Keratinocyte (primary cell): ENCODE data around the gene UMODL1. TPM values are rescaled to one million over a fixed set of nuclear protein-coding genes. Genes with fewer than 3 reads are reported as not detected.

Experiments
- DNase-seq: peaks from one replicate; pipeline ENCODE4 v3.0.0-alpha.2; 2011; ENCODE audit warnings: low read depth, missing footprints, low spot score
- FAIRE-seq: peaks from 2 replicates; lab custom pipeline; 2011; peaks lifted over from hg19 to GRCh38; lab: Jason Lieb, UNC
- H2AFZ ChIP-seq: 2 replicates; pipeline ENCODE4 v1.6.0; 2012; ENCODE audit warnings: low read length, control low read depth, inconsistent platforms; ENCODE audit not compliant: control insufficient read depth
- H3K27ac ChIP-seq: 2 replicates; pipeline ENCODE4 v1.5.1; 2011; ENCODE audit warnings: low read length; ENCODE audit not compliant: control insufficient read depth, insufficient read depth
- H3K27me3 ChIP-seq: 3 replicates; pipeline ENCODE4 v1.6.0; 2011; ENCODE audit warnings: low read length; ENCODE audit not compliant: control insufficient read depth, insufficient read depth; ENCODE audit errors: extremely low read depth
- H3K36me3 ChIP-seq, 2 experiments: 2 replicates in 1 of 2; 3 replicates in 1 of 2; pipeline ENCODE4 v1.5.1; 2011; ENCODE audit warnings: low read length in 2 of 2, mild to moderate bottlenecking in 1 of 2; ENCODE audit not compliant: control insufficient read depth in 2 of 2, insufficient read depth in 2 of 2; ENCODE audit errors: extremely low read depth in 1 of 2
- H3K4me1 ChIP-seq: 3 replicates; pipeline ENCODE4 v1.5.1; 2011; ENCODE audit warnings: low read length; ENCODE audit not compliant: control insufficient read depth, insufficient read depth; ENCODE audit errors: extremely low read depth
- H3K4me2 ChIP-seq: 3 replicates; pipeline ENCODE4 v1.6.0; 2011; ENCODE audit warnings: low read depth, low read length; ENCODE audit not compliant: control insufficient read depth, insufficient read depth; ENCODE audit errors: extremely low read depth
- H3K4me3 ChIP-seq, 3 experiments: fragments of 200-600 bp in 1 of 3; sonication (generic) in 1 of 3; 2 replicates in 2 of 3; 3 replicates in 1 of 3; pipeline ENCODE4 v1.5.1; 2011 to 2016; ENCODE audit warnings: low read length in 3 of 3, mild to moderate bottlenecking in 3 of 3, control low read depth in 2 of 3, inconsistent platforms in 1 of 3, low read depth in 1 of 3, mixed read lengths in 1 of 3, mixed run types in 1 of 3, moderate library complexity in 1 of 3; ENCODE audit not compliant: control insufficient read depth in 2 of 3, insufficient read depth in 2 of 3; ENCODE audit errors: extremely low read depth in 1 of 3
- H3K79me2 ChIP-seq: 2 replicates; pipeline ENCODE4 v1.6.0; 2012; ENCODE audit warnings: low read length; ENCODE audit not compliant: control insufficient read depth, insufficient read depth
- H3K9ac ChIP-seq: 3 replicates; pipeline ENCODE4 v1.6.0; 2011; ENCODE audit warnings: low read length; ENCODE audit not compliant: control insufficient read depth, insufficient read depth; ENCODE audit errors: extremely low read depth
- H3K9me1 ChIP-seq: 3 replicates; pipeline ENCODE4 v1.6.0; 2011; ENCODE audit warnings: low read length; ENCODE audit not compliant: control insufficient read depth, insufficient read depth; ENCODE audit errors: extremely low read depth
- H3K9me3 ChIP-seq: 2 replicates; pipeline ENCODE4 v1.5.1; 2012; ENCODE audit warnings: low read depth, low read length; ENCODE audit not compliant: control insufficient read depth
- H4K20me1 ChIP-seq: 3 replicates; pipeline ENCODE4 v1.6.0; 2011; ENCODE audit warnings: low read length; ENCODE audit not compliant: control insufficient read depth, insufficient read depth; ENCODE audit errors: extremely low read depth
- CTCF ChIP-seq, 3 experiments: IDR thresholded peaks in 1 of 3; conservative IDR thresholded peaks in 1 of 3; optimal IDR thresholded peaks in 1 of 3; 2 replicates in 2 of 3; 3 replicates in 1 of 3; pipeline versions ENCODE3 to v1.5.1; 2011; ENCODE audit warnings: low read length in 3 of 3, mild to moderate bottlenecking in 3 of 3, moderate library complexity in 2 of 3, control low read depth in 1 of 3, inconsistent platforms in 1 of 3; ENCODE audit not compliant: insufficient read depth in 2 of 3; ENCODE audit errors: extremely low read depth in 1 of 3
- EZH2 ChIP-seq: IDR thresholded peaks from one replicate; pipeline ENCODE4 v1.6.1; 2012; ENCODE audit warnings: inconsistent platforms, mild to moderate bottlenecking, low read length, moderate library complexity
- dilution Hi-C: fragments of 300-500 bp; cut with MboI; formaldehyde crosslinking; loops from one replicate; pipeline ENCODE4 v1.7.0; 2020; ENCODE audit warnings: low sequenced_read_pairs; ENCODE audit not compliant: extremely low pct_ligation_motif_present
- polyA plus RNA-seq, 5 experiments: library from polyadenylated mRNA; depleted of rRNA in 3 of 5; stranded (reverse) in 3 of 5; stranded (forward) in 1 of 5; unstranded in 1 of 5; fragments of >200 nt; gene quantifications; 1 replicate in 1 of 5; 2 replicates in 3 of 5; 3 replicates in 1 of 5; pipeline versions ENCODE4 v1.2.1 to v1.2.3, GENCODE V29; 2011 to 2012; ENCODE audit warnings: missing spikeins in 2 of 5, low read depth in 1 of 5, low replicate concordance in 1 of 5

The UMODL1 gene
- polyA plus RNA-seq, 1 donor (not counting 4 experiments of a cell fraction or from before 2014, with no cell fraction given) = 0.03 TPM

GRCh38 chr21:42189860-42190485, 118.9 kb downstream of the UMODL1 start:
- dilution Hi-C loops = no loop called here
- DNase-seq (no peak), FAIRE-seq (no peak)
- Histone ChIP-seq H3K9me3 (no peaks in the 10 kb centered on the region), H3K9me1 (no peaks in the 10 kb centered on the region), H3K9ac (no peak overlapping the region), H3K4me3 (no peak overlapping the region), H4K20me1 (no peaks in the 10 kb centered on the region), H3K4me1 (peaks cover 16% of the 10 kb centered on the region), H3K79me2 (no peaks in the 10 kb centered on the region), H2AFZ (no peak overlapping the region), H3K36me3 (no peaks in the 10 kb centered on the region), H3K27ac (no peak overlapping the region), H3K27me3 (no peaks in the 10 kb centered on the region), H3K4me2 (no peak overlapping the region)
- TF ChIP-seq EZH2 (no peak), CTCF (optimal IDR thresholded peaks at IDR 0.05 in 1 of 3, IDR thresholded peaks at IDR 0.05 in 1 of 3, conservative IDR thresholded peaks at IDR 0.05 in 1 of 3; ENCODE audit: extremely low read depth in 1 of 3, insufficient read depth in 2 of 3, low read length in 3 of 3) (no peak)

- H3K9me1 ChIP-seq = no peaks in the 10 kb centered on the region
- no peaks in the 10 kb centered on the region for H3K27me3 ChIP-seq
- no peak for DNase-seq
- H3K4me3 ChIP-seq = no peak overlapping the region
- TF ChIP-seq EZH2 (no peak), CTCF (optimal IDR thresholded peaks at IDR 0.05 in 1 of 3, IDR thresholded peaks at IDR 0.05 in 1 of 3, conservative IDR thresholded peaks at IDR 0.05 in 1 of 3; ENCODE audit: extremely low read depth in 1 of 3, insufficient read depth in 2 of 3, low read length in 3 of 3) (no peak)
- H3K79me2 ChIP-seq = no peaks in the 10 kb centered on the region
- H3K9me3 ChIP-seq = no peaks in the 10 kb centered on the region
- H2AFZ ChIP-seq = no peak overlapping the region
- no peaks in the 10 kb centered on the region for H3K36me3 ChIP-seq
- no peak overlapping the region for H3K9ac ChIP-seq
- no peak overlapping the region for H3K4me2 ChIP-seq
- dilution Hi-C loops = no loop called here
- no peak for FAIRE-seq
- H4K20me1 ChIP-seq = no peaks in the 10 kb centered on the region
- no peak overlapping the region for H3K27ac ChIP-seq
- peaks cover 16% of the 10 kb centered on the region for H3K4me1 ChIP-seq
These were observed 119.4 kb downstream of the UMODL1 start for GRCh38 chr21:42190486-42190863.
